GM18517 (cell line): ENCODE measurements around the gene MECP2.

Experiments
- ATAC-seq: cut with Tn5 transposase; IDR thresholded peaks from one replicate; pipeline ENCODE4 v1.9.1; 2021; ENCODE audit warnings: mild to moderate bottlenecking, moderate library complexity; ENCODE audit not compliant: unreplicated experiment

Gene MECP2

DNA sequence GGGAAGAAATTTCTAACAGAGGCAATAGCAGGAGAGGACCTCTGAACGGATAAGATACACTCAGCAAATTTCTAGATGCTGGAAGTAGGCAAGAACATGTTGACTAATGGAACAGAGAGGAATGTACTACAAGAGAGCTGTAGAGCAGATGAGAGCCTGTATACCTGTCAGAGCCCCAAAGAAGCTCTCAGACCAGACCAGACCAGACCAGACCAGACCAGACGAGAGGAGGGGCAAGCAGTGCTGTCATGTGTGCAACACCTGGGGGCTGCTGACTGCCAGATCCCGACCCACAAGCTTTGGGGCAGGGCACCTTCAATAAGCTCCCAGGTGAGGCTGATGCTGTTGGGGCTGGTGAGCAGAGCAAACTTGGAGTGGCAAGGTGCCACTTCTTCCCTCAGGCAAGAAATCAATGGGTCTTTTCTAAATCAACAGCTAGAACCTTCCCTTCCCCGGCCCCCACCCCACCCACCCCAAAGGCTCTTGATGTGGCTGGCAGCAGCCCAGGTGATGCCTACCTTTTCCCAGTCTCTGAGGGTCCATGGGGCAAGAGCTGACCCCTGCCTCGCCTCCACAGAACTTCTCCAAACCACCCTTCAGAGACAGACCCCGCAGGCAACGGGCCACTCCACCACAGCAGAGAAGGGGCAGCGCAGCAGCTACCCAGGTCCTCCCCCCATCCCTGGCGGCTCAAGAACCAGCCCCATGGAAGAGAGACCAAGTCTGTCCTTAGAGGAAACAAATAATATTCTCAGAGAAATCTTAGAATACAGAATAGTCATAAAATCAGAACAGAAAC lies 32.7 kb downstream of the MECP2 start:
- ATAC-seq = no peak

DNA sequence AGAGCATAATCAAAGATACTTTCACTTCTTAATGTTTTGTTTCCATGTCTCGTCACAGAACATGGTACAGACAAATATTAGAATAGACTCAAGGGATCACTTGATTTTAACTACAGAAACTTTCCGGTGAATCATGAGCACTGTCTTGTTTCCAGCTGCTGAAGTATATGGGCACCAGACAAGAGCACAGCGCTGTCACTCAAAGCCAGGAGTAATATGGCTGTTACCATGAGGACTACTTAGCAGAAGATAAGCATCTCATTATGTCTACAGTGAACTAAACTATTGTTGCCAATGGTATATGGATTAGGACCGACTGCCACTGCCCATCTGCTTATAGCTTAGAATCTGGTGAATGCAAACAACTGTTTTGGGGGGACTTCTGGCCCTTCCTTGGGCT lies 34.3 kb downstream of the MECP2 start:
- ATAC-seq = no peak

DNA sequence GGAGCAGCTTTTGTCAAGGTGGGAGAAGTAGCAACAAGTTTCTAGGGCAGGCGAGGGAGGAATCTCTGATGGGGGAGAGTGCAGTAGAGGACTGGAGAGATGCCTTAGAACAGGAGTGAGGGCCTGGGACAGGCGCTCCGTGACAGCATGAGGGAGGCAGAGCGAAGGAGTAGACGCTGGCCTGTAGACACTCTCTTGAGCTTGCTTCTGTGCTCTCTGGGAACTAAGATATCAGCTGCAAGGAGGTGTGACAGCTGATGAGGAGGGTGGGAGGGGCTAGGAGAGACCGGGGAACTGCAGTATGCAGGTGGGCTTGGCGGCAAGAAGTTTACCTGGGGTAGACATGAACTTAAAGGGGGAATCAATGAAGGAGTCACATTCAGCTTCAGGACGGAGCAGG lies 35.7 kb downstream of the MECP2 start:
- ATAC-seq = no peak

DNA sequence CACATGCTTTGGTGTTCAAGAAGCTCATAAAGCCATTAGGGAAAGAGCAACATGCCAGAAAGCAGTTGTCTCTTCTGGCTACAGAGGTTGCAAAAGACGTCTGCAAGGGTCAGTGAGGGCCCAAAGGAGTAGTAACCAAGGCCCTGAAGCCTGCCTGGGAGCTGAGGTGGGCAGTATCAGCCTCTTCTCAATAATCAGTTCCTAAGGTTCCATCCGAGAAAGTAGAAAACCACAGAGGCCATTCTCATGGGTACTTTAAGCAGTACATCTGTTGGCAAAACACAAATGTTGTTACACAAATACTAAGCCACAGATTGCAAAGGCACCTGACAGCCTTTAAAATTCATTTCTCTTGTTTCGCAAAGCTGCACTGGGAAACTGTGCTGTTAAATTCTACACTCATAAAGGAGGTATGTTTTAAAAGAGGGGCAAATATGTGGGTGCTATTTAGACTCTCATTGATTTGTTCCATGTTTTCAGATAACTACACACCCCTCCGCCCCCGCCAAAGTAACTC lies 37.7 kb downstream of the MECP2 start:
- no peak for ATAC-seq

- no peak for ATAC-seq
These were observed 38.3 kb downstream of the MECP2 start for GRCh38 chrX:154059231-154059630.

- no peak for ATAC-seq
These were observed 39.1 kb downstream of the MECP2 start for GRCh38 chrX:154058214-154058997.

DNA sequence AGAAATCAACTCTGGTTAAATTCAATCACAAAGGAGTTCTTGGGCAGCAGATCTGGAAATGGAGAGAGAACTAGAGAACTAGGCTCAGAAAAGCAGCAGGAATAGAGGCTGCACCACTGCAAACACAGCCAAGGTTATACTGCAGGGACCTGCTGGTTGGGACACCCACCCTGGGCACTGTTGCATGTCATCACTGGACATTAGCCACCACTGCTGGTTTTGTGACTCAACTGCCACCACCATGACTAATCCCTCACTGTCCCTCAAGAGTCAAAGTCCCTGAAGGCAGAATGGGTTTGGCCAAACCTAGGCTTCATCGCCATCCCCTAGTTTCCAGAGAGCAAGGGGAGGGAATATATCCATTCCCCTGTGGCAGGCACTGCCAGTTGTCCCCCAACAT lies 39.7 kb downstream of the MECP2 start:
- no peak for ATAC-seq

- ATAC-seq = no peak
These were observed 40.7 kb downstream of the MECP2 start for GRCh38 chrX:154056770-154057241.

- no peak for ATAC-seq
These were observed 46.2 kb downstream of the MECP2 start for GRCh38 chrX:154051201-154051810.

GRCh38 chrX:154050113-154050495 lies 47.4 kb downstream of the MECP2 start:
- no peak for ATAC-seq

GRCh38 chrX:154049209-154050112 lies 48.1 kb downstream of the MECP2 start:
- ATAC-seq = no peak

DNA sequence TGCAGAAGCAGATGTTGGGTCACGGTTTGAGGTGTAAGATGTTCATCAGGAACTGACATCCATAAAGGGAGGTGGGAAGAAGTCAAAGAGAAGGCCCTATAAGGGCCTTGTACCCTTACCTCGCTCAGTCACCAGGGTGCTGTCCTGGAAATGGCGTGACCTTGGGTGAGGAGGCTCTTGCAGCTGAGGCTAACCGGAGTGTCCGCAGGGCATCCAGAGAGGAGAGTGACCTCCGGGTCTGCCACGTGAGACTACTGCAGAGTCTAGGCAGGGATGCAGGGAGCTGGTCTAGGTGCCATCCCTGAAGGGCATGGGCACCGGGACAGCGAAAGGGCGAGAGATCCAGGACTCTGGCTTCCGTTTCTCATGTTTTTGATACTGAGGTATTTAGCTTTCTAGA lies 49.1 kb downstream of the MECP2 start:
- no peak for ATAC-seq

DNA sequence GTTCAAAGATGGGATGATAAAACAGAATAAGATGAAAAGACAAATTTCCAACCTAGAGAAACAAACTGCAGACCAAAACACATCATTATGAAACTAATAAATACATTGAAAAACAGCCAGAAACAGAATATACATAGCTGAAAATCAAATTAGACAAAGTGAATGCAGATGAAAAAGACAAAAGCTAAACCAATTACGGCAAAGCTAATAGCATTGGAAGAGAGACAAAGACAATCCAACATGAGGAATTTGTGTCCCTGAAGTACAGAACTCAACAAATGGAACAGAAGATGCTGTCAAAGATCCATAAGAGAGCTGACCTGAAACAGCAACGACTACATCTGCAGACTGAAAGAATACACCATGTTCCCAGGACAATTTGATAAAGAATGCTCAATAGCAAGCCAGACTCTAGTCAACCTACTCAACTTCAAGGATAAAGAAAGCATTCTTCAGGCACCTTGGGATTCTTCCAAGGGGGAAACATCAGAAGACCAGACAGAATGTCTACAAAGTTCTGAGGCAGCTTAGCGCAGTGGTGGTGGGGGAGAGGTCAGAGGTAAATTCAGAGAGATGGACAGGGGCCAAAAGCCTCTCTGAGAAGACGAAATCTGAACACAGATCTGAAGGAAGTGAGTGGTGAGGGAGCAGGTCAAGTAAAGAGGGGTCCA lies 50.4 kb downstream of the MECP2 start:
- no peak for ATAC-seq

- no peak for ATAC-seq
These were observed 51.3 kb downstream of the MECP2 start for GRCh38 chrX:154046031-154046781.

DNA sequence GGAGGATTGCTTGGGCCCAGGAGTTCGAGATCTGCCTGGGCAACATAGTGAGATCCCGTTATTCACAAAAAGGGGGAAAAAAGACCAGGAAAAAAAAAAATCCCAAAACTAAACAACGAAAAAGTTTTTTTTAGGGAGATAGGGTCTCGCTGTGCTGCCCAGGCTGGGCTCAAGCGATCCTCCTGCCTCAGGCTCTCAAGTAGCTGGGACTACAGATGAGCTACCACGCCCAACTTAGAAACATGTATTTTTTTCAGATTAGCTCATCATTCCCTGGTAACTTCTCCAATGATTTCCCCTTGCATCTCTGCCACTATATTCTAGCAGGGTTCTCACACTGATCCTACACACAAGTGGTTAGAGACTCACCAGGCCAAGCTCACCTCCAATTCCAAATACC lies 53.4 kb downstream of the MECP2 start:
- no peak for ATAC-seq

- no peak for ATAC-seq
These were observed 54.3 kb downstream of the MECP2 start for GRCh38 chrX:154043003-154043763.

DNA sequence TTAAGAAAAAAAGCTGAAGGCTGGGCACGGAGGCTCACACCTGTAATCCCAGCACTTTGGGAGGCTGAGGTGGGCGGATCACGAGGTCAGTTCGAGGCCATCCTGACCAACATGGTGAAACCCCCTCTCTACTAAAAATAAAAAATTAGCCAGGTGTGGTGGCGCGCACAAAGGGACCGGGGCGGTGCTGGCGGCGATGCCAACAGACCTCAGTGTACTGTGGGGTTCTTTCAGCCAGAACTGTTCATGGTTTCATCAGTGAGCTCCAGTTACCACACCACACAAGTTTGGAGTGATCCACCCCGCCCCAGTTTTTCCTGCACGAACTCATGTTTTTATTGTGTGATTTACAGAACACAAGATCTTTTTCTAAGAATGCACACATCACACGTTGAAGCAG lies 56.7 kb downstream of the MECP2 start:
- ATAC-seq = no peak

DNA sequence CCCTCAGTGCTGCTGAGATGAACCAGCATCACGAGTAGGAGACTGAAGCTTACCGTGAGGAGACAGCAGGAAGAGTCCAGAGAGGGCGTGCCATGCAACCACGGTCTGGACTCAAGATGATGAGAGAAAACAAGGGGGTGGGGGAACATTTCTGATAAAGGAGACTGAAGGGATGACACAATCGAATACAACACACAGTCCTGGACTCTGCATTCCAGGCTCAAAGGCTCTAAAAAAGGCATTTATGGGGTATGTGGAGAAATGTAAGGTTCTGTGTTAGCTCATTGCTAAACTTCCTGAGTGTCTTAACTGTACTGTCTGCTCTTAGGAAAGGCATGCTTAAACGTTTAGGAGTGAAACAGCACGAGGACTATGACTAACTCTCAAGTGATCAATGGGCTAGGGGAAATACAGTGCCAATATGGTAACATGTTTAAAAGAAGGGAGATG lies 57.2 kb downstream of the MECP2 start:
- no peak for ATAC-seq
